ENCODE measurements around the gene ALDH1L1.

ALDH1L1 gene

DNA sequence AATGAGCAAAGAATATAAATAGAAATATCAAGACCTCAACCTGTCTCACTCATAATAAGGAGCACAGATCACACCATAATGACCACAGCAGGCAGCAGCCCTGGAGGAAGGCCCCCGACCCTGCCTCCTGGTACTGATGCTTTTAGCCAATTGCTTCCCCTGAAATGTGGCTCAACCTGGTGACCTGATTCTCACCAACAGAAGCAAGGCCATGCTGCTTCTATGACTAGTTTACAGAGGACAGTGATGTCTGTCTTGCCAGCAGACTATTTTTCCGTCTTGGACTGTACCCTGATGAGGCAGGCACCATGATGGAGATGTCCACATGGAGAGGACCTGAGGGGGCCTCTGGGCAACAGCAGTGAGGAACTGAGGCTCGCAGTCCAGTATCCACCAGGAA lies 114.5 kb downstream of the ALDH1L1 start:
- no peaks in the 10 kb centered on the region for H3K9me2 ChIP-seq (replicated peaks; ENCODE audit: insufficient read depth, low read length)
- TF ChIP-seq EZH2phosphoT487 (IDR thresholded peaks at IDR 0.05; ENCODE audit: low read length) (no peak), CTCF (IDR thresholded peaks at IDR 0.05; ENCODE audit: low read length) (no peak), EZH2 (optimal IDR thresholded peaks at IDR 0.05; ENCODE audit: low read depth, low read length) (no peak)
- H3K9ac ChIP-seq (ENCODE audit: low read length) = no peak overlapping the region
- no peaks in the 10 kb centered on the region for H3K9me3 ChIP-seq (replicated peaks; ENCODE audit: insufficient read depth, low read length)
- no peaks in the 10 kb centered on the region for H3F3A ChIP-seq (ENCODE audit: insufficient read depth, low read length)
- no peak overlapping the region for H2AFZ ChIP-seq (ENCODE audit: low read length)
- no peaks in the 10 kb centered on the region for H3K79me2 ChIP-seq (ENCODE audit: low read length)
- no peak overlapping the region for H3K27ac ChIP-seq (ENCODE audit: low read length)
- DNase-seq = no peak
- no peaks in the 10 kb centered on the region for H3K4me1 ChIP-seq (ENCODE audit: low read length)
- H4K20me1 ChIP-seq (ENCODE audit: insufficient read depth, low read length) = no peaks in the 10 kb centered on the region
- no peak overlapping the region for H3K4me3 ChIP-seq (ENCODE audit: low read length)
- no peaks in the 10 kb centered on the region for H3K36me3 ChIP-seq (replicated peaks; ENCODE audit: insufficient read depth, low read length)
- H3K4me2 ChIP-seq (ENCODE audit: low read depth, low read length) = no peak overlapping the region
- no peaks in the 10 kb centered on the region for H3K27me3 ChIP-seq (replicated peaks; ENCODE audit: insufficient read depth, low read length)

DNA sequence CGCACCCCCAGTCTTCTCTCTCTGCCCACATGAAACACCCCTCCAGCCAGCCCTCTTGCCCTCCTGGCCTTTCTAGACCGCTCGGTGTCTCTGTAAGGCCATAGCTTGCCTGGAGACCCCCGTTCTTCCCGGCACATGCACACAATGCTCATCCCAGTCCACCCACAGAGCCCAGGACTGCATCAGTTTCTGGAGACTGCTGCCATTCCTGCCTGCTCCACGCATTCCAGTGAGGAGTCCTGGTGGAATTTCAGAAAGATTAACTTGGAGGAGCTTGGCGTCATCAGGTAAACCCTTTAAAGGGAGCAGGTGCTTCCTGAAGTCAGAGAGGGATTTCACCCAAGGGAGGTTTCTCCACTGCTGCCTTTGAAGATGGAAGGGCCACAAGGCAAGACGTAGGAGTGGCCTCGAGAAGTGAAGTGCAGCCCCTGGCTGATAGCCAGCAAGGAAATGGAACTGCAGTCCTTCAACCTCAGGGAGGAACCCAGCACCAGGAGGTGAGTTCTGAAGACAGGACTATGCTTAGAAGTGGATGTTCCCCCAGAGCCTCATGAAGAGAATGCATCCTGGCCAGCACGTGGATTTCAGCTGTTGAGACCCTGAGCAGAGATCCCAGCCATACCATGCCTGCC lies 115.6 kb downstream of the ALDH1L1 start:
- Histone ChIP-seq H3K79me2 (ENCODE audit: low read length) (no peaks in the 10 kb centered on the region), H3K9me2 (replicated peaks; ENCODE audit: insufficient read depth, low read length) (no peaks in the 10 kb centered on the region), H3K4me2 (ENCODE audit: low read depth, low read length) (no peak overlapping the region), H3K36me3 (replicated peaks; ENCODE audit: insufficient read depth, low read length) (no peaks in the 10 kb centered on the region), H3K9ac (ENCODE audit: low read length) (no peak overlapping the region), H3K4me1 (ENCODE audit: low read length) (no peaks in the 10 kb centered on the region), H2AFZ (ENCODE audit: low read length) (no peak overlapping the region), H3K27me3 (replicated peaks; ENCODE audit: insufficient read depth, low read length) (no peaks in the 10 kb centered on the region), H3K27ac (ENCODE audit: low read length) (no peak overlapping the region), H3F3A (ENCODE audit: insufficient read depth, low read length) (no peaks in the 10 kb centered on the region), H4K20me1 (ENCODE audit: insufficient read depth, low read length) (no peaks in the 10 kb centered on the region), H3K4me3 (ENCODE audit: low read length) (no peak overlapping the region), H3K9me3 (replicated peaks; ENCODE audit: insufficient read depth, low read length) (no peaks in the 10 kb centered on the region)
- TF ChIP-seq EZH2phosphoT487 (IDR thresholded peaks at IDR 0.05; ENCODE audit: low read length) = no peak
- no peak for DNase-seq

DNA sequence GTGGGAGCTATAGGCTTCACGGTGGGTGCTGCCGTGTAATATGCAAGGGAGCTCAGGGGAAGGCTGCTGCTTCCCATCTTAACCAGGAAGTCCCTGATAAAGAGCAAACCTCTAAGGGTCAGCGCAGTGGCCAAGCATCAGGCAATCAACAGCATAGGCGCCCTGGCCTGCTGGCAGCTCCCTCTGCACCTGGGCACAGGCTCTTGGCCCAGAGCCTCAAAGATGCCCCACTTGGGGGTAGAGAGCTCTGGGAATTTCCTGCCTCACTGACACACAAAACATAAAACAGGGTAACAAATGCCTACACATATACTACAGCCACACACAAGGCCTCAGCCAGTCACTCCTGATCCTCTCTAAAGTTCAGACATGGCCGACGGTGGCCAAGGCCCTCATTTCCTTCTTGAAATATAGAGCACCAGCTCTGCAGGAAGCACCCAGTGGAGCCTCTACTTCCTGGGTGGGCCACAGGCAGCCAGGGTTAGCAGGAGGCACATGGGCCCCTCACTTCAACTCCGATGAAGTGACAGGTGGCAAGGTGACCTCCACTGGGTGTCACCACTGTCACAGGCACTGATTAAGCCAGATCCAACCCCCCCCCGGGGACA lies 116.9 kb downstream of the ALDH1L1 start:
- no peak for DNase-seq
- Histone ChIP-seq H3K9me2 (replicated peaks; ENCODE audit: insufficient read depth, low read length) (no peaks in the 10 kb centered on the region), H4K20me1 (ENCODE audit: insufficient read depth, low read length) (no peaks in the 10 kb centered on the region), H3K36me3 (replicated peaks; ENCODE audit: insufficient read depth, low read length) (no peaks in the 10 kb centered on the region), H2AFZ (ENCODE audit: low read length) (no peak overlapping the region), H3K9me3 (replicated peaks; ENCODE audit: insufficient read depth, low read length) (no peaks in the 10 kb centered on the region), H3K4me1 (ENCODE audit: low read length) (no peaks in the 10 kb centered on the region), H3K4me3 (ENCODE audit: low read length) (no peak overlapping the region), H3K79me2 (ENCODE audit: low read length) (no peaks in the 10 kb centered on the region), H3F3A (ENCODE audit: insufficient read depth, low read length) (no peaks in the 10 kb centered on the region), H3K27me3 (replicated peaks; ENCODE audit: insufficient read depth, low read length) (no peaks in the 10 kb centered on the region), H3K27ac (ENCODE audit: low read length) (no peak overlapping the region), H3K9ac (ENCODE audit: low read length) (no peak overlapping the region), H3K4me2 (ENCODE audit: low read depth, low read length) (no peak overlapping the region)
- TF ChIP-seq EZH2phosphoT487 (IDR thresholded peaks at IDR 0.05; ENCODE audit: low read length) = no peak
- TF ChIP-seq EZH2 (optimal IDR thresholded peaks at IDR 0.05; ENCODE audit: low read depth, low read length) = no peak
- TF ChIP-seq CTCF (IDR thresholded peaks at IDR 0.05; ENCODE audit: low read length) = no peak
